NCI-H446 (cell line): ENCODE data around the gene HEPN1.

ENCODE experiments used
- DNase-seq, 2 experiments: peaks; one replicate each; lab custom pipeline; 2025; lab: John Stamatoyannopoulos, UW

The HEPN1 gene

DNA sequence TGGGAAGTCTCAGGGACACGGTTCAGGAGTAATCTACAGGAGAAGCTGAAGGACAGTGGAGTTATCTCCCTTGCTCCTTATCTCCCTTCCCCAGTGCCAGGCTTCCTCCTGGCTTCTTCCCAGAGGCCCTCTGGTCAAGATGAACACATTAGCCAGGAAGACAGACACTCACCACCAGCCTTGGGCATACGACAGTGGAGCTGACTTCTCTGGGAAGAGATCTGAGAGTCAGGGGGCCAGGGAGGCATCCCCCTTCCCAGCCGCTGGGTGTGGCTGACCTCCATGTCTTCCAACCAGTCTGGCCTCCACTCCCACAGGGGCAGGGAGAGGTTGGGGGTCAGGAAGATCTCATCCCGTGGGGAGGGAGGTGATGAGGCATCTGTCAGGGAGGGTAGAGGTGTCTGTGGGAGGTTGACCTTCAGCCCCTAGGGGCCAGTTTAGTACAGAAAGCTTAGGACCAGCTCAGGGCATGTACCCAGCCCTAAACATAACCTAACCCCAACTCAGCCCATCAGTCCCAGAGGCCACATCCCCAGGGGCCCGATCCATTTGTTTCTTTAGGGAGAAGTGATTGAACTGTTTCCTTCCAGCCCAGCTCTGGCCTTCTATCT is 34.1 kb upstream of the HEPN1 start:
- no peak for DNase-seq

DNA sequence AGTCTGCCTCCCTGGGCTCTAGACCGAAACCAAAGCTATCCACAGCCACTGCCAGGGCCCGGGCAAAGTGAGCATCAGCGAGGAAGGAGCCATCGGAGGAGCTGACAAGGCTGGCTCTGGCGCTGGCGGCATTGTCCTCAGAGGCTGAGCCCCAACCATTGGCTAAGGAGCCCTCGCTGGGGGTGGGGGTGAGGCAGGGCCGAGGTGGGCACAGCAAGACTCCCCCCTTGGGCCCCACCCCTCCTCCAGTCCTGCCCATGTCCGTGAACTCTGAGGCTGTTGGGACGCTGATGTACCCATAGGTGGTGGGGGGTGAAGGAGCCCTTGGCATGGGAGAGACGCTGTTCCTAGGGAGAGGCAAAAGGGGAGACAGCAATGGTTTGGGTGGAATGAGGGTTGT is 32.6 kb upstream of the HEPN1 start:
- no peak for DNase-seq

DNA sequence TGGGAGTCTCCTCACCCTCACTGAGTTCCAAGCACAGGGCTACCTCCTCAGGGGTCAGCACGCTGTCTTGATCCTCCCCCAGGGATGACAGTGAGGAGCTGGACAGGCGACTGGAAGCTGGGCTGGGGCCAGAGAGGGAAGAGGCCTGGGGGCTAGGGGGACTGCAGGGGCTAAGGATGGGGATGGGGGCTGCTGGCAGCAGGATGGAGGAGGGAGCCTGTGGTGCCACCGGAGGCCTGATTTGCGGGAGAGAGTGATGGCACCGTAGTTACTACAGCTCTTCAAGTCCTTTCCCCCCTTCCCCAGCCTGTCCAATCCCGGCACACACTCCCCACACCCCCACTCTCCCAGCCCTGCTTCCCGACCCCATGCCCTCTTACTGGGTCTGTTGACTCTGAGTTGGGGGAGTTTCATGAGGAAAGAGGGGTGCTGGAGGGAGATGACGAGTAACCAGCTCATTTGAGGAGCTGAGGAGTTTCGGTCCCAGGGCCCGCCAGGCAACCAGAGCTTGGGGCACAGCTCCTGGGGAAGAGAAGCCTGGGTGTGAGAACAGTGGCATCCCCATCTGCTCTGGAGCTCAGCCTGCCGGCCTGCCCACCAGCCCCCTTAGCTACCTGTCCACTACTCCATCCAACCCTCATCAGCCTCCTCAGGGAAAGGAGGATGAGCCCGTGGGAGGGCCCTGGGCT is 31.9 kb upstream of the HEPN1 start:
- no peak for DNase-seq

DNA sequence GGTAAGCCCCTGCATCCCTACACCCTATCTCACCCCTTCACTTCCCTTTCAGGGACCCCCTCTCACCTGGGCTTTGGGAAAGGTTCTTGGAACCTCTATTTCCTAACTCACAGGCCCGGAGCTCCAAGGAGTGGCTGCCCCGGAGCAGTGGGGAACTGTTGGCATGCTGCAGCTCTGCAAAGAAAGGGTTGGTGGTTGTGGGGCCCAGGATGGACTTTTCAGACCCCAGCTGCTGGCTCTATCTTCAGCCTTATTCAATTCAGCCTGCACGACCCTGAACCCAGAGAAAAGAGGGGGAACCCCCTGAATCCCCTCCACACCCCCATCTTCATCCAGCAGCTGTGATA is 31.4 kb upstream of the HEPN1 start:
- DNase-seq, result no peak

DNA sequence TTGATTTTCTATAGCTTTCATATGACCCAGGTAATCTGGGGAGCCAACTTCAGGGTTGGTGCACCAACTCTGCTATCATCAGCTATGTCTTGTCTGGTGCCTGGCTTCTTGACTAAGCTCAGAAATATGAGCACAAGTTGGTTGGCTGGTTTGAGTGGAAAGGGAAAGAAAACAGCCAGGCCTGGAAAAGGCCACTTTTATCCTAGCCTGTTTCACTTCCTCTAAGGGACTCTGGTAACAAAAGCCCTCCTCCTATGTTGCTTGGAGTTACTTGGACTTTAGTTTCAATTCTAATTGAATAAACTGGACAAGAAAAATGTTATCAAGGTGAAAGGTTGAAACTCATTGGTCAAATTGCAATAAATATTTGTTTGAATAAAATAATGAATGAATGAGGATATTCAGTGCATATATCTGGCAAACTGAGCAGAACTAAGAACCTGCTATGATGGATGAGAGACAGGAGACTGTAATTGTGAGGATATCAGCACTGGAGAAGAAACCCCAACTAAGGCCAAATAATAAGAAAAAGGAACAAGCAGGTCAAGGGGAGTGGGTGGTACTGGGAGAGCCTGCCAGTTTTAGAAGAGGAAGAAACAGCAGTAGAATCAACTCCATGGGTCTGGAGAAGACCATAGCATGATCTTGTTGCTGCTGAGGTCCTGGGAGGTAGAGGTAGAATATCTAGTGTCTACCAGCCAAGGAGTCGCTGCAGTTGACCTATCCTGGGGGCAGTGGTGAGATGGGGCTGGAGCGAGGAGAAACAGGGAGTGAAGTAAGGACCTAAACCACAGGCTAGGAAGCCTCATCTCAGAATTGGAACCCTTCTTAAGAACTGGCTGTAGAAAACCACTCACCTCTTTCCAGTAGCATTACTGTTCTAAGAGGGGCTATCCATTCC is 29.6 kb upstream of the HEPN1 start:
- DNase-seq, result no peak

DNA sequence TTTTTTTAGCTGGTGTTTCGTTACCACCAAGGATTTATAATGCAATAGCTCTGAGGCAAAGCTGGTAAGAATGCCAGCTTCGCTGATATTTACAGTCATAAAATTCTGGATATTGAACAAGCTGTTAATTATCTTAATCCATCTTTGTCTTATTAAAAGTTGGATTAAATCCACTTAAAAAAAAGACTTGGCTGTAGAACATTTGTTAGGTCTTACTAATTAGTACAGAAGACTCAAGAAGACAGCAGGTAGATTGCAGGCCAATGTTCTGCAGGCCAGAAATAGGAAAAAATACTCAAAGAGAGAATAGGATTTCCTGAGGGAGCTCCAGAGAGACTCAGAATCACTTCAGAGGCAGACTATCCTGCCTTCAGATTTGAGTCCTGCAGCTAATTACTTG is 28.9 kb upstream of the HEPN1 start:
- DNase-seq, result no peak

DNA sequence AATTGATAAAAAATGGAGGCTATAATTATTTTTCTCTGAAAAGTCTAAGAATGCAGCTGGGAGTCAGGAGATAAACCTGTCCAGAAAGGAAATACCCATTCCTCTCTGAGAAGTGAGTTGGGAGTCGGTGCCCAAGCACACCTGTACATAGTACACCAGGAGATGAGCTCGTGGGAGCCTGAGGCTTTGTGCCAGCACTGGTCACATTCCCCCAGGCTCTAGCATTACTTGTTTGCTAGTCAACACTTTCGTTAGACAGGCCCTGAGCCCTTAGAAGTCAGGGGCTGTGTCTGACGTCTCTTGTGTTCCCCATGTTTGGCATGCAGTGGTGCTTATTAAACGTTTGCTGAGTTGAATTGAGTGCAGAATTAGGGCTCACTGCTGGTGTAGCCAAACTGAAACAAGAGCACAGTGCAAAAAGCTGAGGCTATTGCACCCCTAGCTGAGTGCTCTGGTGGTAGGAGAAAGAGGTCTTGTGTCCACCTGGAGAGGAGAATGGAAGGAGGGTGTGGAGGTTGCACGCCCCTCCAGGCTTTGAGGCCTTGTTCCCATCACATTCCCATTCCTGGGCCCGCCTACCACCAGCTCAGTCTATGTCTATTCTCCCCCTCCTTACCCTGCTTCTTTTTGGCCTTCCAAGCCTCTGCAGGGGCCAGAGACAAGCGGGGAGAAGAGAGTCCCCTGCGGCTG is 28.2 kb upstream of the HEPN1 start:
- DNase-seq, result no peak

DNA sequence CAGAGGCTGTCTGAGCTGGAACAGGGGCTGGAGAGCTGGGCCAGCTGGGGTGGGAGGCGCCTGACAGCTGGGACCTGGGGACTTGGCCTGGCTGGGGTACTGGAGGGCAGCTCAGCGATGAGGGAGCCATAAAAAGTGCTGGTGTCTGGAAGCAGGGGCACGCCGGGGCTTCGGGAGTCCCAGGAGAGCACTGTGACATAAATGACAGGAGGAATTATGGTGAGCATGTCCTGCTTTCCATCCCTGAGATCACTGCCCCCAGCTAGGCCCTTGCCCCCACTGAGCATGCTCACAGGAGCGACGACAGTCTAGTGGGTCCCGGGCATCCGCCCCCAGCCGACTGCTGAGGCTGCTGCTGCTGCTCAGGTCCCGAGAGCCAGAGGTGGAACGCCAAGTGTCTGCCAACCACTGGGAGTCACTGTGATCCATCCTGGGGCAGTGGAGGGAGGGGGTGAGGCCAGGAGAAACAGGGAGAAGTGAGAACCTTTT is 27.6 kb upstream of the HEPN1 start:
- no peak for DNase-seq

DNA sequence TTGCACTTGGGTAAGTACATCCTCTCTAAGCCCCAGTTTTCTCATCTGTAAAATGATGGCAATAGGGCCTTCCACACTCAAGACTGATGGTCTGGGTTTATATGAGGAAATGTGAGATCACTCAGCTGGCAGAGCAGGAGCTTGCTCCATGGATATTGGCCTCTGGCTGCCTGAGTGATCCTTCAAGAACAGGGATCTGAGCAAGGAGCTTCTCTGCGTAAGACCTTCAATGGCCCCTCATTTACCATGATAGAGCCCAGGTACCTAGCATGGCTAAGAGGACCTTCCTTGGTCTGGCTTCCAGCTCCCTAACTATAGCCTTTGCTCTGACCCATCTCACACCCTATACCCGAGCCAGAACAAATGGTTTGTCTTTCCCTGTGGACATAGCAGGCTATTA is 26.9 kb upstream of the HEPN1 start:
- no peak for DNase-seq

DNA sequence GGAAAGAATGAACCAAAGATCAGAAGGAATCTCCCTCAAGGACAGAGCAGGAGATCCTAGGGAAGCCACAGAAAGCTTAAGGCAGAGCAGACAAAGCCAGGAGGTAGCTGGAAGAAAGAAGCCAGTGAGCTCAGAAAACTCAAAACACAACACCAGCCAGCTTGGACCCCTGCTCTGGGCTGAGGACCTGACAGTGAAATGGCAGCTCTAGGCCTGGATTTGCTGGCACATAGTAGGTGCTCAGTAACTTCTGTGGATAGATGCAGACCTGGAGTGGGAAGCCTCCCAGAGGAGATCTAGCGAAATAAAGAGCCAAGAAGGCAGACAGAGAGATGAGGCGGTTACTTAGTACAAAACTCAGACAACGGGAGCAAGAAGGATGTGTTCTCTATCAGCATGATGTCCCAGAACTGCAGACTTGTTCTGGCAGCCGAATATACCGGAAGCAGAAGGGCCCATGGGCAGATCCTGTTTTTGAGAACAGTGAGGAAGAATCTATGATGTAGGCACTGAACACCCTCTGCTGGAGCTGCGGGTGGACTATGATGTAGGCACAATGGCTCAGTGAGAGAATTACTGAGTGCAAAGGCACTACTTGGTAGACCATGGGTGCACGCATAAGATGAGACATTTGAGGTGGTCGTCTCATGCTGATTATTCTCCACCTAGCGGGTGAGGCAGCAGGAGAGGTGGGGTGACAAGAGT is 26.1 kb upstream of the HEPN1 start:
- DNase-seq, result no peak

DNA sequence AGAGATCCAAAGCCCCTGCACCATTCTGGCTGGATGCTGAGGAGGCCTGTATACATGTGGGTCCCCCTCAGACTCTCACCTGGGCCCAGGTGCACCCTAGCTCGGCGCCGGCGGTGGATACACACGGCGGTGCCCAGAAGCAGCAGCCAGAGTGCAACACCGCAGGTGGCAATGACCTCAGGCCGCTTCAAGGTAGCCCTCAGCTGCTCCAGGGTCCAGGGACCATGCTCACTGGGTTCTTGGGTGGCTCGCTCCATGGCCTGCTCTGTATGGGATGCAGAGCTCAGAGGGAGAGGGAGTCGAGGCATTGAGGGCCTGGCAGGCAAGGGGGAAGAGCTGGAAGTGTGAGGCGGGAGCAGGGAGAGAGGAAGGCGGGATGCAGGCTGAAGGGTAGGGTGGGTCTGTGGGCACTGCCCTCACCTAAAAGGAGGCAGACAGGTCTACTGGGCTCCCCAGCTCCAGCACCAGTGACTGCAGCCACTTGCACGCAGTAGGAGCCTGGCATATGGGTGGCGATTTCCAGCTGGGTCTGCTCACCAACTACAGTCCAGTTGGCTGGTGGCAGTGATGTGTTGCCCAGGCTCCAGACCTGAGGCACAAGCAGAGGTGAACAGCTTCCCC is 25.2 kb upstream of the HEPN1 start:
- DNase-seq, result no peak

DNA sequence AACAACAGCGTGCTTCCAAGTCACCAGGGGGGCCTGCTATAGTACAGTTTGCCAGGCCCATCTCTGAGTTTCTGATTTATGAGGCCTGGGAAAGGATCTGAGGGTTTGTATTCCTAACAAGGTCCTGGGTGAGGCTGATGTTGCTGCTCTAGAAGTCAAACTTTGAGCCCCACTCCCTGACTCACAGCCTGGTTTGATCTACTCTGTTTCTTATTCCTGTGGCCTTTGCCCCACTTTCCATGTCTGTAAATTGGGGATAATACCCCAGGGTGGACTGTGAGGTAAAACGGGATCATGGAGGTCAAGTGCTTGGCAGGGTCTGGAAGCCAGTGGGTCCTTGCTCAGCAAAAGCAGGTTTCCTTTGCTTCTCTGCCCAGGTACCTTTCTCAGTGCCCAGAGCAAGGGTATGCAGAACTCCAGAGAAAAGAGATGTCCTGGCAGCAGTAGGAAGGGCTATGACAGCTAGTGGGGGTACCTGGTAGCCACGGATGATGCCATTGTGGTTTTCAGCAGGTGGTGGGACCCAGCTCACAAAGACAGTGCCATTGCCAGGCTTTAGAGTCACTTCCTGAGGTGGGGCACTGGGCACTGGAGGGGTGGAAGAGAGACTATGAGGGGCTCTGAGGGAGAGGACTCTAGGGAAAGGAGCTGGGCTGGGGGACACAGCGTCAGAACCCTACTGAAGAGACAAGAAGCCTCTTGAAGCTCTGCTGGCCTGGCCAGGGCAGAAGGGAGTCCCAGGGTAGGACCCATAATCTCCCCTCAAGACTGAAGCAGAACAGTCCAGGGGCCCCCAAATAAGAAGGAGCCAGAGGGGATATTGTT is 24.2 kb upstream of the HEPN1 start:
- no peak for DNase-seq

DNA sequence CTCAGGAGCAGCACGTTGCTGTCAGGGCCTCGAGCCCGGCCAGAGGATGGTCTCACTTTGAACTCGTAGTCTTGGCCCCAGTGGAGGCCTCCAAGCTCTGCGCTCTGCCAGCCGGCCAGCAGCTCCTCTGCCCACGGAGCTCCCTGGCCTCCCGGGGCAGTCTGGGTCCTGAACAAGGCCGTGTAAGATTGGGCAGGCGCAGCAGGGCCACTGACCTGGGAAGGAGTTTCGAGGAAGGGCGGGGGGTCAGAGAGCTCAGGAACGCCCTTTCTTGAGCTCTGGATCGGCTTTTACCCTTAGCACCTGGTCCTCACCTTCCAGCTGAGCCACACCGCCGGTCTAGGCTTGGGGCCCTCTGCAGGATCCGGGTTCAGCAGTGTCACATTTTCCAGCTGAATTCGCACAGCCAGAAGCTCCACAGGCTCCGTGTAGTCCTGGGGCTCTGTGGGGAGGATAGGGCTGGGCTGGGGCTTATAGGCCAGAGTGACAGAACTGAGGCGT is 23.5 kb upstream of the HEPN1 start:
- no peak for DNase-seq

DNA sequence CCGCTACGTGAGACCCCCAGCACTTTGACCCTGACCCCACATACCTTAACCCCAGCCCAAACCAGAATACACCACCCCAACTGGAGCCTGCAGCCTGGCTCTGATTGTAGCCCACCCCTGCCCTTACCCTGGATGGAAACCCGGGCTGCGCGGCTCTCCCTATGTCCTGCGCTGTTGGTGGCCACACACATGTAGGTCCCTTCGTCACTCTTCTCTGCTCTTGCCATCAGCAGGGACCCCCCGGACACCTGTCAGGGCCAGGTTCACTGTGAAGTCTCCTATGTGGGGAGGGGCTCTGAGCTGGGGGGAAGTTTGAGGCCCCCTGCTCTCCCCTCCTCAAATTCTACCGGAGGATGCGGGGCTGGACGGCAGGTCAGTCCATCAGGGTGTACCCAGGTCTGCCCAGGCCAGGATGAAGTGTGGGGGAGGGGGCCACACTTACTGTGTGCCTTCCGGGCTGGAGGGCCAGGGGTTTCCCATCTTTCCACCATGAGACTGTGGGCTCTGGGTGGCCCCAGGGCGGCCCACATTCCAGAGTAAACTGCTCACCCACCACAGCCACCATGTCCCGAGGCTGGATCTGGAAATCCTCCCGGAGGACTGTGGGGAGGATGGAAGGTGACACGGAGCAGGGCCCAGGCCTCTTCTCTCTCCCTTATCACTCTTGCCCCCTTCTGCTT is 22.8 kb upstream of the HEPN1 start:
- DNase-seq, result no peak

DNA sequence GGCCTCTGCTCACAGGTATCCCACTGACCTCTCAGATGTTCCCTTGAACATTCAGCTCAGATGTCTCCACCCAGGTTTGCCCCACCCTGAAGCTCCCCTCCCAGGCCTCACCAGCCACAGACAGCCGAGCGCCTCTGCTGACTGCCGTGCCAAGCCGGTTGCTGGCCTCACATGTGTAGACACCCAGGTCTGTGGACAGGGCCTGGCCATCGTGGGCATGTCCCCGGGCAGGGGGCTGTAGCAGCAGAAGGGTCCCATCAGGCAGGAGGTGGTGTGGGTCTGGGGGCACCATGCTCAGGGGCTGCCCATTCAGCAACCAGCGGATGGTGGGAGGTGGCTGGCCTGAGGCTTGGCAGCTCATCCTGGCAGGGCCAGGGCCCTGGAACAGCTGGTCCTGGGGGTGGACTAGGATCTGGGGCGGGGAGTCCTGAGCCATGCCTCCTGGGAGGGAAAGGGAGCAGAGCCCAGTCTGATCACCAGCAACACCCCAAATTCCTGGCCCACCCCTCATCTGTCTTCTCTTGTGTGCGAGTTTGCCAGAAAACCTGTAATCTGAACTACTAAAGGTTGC is 22.1 kb upstream of the HEPN1 start:
- peak in 1 of 2 experiments; percentile 25 for DNase-seq

DNA sequence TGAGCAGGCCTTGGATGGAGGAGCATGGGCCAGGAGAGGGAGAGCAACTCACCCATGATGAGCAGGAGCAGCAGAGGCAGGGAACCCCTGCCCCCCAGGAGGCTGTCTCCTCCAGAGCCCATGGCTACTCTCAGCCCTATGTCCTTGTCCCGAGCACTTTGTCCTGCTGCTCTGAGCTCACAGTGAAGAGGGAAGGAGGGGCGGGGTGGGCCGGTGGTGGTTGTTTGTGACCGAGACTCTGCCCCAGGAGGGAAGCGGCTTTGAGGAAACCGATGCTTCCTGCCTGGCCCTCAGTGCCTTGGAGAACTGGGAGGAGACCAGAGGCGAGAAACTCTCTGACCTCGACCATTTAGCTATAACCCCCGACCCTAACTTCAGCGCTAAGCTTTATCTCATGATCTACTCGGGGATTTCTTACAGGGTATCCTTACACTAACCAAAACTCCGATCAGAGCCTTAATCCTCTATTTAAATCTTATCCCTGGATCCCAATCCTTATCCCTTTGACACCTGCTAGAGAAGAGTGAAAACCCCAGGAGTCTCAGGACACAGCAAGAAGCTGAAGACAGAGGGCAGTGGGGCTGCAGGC is 21.3 kb upstream of the HEPN1 start, which contains the start of gene ROBO4:
Gene ROBO4, minus strand, starts transcription at position 192 of the 589 bp plus-strand sequence. Its CDS starts 70 bp downstream, at position 122.
- DNase-seq, result no peak

DNA sequence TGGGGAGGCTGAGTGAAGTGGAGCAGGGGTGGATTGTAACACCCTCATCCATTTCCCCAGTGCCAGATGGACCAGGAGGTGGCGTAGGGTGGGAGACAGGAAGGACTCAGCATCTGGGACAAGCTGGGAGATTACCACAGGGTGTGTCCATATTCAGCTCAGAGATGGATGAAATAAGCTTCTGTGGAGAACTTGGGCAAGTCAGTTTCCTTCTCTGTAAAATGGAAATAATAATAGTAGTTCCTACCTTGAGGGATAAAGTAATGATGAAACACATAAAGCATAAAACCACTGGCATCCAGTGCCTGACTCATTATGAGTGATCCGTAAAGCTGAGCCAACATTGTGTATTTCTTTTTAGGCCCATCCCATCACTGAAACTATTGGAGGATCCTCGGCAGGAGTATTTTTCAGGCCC is 20.8 kb upstream of the HEPN1 start:
- DNase-seq, result peak in 1 of 2 experiments; percentile 41

DNA sequence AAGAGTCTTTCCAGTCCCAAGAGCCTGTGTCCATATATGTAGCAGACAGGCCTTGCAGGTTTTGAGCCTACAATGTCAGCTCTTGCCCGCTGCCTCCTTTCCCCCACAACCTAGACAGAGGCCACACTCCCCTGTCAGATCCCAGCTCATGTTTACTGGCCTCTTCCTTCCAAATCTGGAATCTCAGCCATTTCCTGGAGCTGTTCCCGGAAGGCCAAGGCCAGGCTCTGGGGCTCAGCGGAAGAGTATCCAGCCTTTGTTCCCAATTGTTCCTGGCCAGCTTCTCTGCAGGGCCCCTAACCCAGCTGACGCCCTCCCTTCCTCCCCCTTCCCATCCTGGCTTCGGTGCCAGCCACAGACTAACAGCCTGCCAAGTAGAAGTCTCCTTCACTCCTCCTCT is 20.3 kb upstream of the HEPN1 start:
- DNase-seq, result peak; percentile 38 to 83
